ENCODE measurements around the gene ZNRF2.
"Not testable (repeated sequence)": the region's sequence is repeated elsewhere in the genome, so short reads cannot be mapped to it uniquely, and the experiment has no call there.

The ZNRF2 gene

DNA sequence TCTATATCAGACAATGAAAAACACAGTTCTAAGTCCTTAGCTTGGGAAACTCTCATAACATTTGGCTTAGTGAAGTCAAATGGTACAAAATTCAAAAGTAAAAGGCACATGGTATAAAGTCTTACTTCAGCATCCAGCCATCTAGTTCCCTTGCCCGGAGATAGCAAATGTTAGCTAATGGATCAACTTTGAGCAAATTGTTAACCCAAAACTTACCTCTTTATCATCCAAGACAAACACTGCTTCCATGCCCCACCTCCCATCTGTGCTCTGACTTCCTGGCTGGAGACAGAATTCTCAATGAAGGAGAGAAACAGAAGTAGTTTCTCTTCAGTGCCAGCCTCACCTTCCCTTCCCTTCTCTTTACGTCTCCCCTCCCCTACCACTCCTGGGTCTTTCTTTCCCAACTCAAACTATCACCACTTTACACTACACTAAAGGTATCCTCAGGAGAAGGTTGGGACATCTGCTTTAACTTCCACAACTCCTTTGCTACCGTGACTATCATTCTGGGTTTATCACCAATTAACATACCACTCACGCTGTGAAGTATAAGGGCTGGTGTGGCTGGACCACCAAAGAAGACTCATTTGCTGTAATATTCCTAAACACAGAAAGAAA, 21.2 kb upstream of the ZNRF2 start:
- no peak for DNase-seq

DNA sequence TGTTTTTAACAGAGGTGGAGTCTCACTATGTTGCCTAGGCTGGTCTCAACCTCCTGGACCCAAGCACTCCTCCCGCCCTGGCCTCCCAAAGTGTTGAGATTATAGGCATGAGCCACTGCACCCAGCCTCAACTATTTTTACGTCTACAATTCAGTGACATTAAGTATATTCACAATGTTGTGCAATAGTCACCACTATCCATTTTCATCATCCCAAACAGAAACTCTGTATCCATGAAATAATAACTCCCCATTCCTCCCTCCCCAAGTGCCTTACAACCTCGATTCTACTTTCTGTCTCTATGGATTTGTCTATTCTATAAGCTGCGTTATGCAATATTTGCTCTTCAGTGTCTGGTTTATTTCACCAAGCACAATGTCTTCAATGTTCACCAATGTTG, 20.3 kb upstream of the ZNRF2 start:
- DNase-seq = no peak

DNA sequence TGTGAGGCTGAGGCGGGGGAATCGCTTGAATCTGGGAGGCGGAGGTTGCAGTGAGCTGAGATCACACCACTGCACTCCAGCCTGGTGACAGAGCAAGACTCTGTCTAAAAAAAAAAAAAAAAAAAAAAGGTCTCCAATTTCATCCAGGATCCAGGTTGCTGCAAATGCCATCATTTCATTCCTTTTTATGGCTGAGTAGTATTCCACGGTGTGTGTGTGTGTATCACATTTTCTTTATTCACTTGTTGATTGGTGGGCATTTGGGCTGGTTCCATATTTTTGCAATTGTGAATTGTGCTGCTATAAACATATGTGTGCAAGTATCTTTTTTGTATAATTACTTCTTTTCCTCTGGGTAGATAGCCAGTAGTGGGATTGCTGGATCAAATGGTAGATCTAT, 19.2 kb upstream of the ZNRF2 start:
- DNase-seq = not testable (repeated sequence)

DNA sequence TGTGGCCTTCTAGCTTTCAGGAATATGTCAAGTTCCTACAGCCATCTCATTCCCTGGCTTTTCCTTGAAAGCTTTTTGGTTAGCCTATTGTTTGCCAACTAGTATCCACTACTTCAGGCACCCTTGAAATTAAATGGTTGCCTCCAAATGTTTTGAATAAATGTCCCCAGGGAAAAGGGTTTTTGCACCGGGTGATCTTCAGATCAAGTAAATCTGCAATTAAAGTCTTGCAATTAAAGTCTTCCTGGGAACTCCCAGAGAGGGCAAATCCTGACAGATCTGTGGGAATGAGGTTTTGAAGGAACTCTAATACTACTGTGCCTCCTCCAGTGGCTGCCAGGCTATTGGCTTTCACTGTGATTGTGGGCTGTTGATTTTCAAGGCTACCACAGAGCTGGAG, 17.7 kb upstream of the ZNRF2 start:
- DNase-seq = no peak

DNA sequence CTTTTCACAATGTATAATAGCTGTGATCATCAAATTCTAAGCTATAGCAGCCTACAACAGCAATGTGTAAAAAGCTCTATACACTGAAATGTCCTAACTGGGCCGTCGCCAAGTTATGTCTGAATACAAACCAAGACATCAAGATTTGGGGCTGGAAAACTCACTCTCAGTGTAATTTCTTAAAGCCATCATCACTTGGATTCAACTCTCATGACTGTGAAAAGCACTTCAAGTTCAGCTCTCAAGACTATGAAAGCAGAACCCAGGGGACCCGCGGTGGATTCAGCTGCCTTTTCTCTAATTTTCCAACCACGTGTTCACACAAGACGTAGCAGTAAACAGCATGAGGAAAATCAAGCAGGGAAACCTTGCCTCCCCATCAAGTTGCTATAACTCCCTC, 15.8 kb upstream of the ZNRF2 start:
- no peak for DNase-seq

DNA sequence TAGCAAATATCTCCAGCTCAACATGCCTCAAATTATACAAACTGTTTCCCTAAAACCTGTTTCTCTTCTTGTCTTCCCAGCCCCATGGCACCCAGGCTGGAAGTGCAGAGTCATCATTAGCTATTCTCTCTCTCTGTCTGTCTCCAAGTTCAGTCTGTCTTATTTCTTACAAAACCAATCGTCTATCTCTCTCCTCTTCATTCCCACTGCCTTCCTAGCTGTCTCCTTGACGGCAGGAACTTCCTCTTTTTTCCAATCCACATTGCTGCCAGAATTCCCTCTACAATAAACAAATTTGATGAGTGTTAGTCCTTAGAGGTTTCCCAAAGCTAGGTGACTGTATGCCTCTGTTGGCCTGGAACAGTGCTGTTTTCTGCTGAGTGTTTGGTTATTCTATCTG, 14.9 kb upstream of the ZNRF2 start:
- DNase-seq = no peak

DNA sequence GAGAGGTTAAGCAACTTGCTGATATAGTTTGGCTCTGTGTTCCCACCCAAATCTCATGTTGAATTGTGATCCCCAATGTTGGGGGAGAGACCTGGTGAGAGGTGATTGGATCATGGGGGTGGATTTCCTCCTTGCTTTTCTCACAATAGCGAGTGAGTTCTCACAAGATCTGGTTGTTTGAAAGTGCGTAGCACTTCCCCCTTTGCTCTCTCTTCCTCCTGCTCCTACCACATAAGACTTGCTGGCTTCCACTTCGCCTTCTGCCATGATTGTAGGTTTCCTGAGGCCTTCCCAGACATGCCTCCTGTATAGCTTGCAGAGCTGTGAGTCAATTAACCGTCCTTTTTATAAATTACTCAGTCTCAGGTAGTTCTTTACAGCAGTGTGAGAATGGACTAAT, 13.5 kb upstream of the ZNRF2 start:
- no peak for DNase-seq

DNA sequence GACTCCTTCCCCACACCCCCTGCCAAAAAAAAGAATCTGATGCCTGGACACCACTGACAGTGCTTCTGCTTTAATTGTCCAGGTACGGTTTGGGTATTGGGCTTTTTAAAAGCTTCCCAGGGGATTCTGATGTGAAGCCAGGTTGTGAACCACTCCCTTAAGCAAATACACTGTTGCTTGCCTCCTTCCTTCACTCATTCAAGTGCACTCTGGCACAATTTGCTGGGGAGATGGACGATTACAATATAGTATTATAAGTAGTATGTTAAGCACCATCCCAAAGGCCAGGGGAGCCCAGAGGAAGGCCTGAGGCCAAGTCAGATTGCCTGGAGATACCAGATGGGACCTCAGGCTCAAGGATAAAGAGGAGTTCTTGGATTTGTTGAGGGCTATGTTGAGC, 12.3 kb upstream of the ZNRF2 start:
- DNase-seq = no peak

DNA sequence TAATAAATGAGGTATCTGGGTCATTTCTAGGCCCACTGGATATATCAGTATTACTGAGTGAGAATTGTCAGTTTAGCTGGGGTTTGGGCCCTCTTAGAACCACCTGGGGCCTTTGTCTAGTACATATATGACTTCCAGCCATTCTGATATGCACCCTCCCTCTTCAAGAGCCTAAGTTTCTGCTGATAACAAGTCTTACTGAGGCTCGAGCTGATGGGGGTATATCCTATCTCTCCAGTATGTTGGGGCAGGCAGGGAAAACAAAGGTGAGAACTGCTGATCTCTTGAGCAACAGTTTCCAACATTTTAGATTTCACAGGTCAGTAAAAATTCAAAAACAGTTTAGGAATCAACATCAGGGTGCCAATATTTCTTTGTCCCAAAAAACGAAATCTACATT, 10.8 kb upstream of the ZNRF2 start:
- DNase-seq = no peak

DNA sequence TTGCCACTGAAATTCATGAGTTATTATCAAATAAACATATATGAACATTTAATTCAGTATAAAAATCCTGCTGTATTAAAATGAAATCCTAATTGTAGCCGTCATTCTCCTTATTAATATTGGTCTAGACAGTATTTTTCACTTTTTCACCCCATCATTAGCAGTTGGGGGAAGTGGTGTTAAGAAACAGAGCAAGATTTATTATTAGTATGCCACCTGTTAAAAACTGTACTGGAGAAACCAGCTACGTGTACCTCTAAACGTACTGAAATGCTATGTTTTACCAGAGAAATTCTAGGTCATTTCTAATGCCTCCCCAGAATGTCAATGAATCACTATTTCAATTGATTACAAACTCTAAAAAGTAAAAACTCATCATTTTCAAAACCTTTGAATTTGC, 9.8 kb upstream of the ZNRF2 start:
- no peak for DNase-seq

DNA sequence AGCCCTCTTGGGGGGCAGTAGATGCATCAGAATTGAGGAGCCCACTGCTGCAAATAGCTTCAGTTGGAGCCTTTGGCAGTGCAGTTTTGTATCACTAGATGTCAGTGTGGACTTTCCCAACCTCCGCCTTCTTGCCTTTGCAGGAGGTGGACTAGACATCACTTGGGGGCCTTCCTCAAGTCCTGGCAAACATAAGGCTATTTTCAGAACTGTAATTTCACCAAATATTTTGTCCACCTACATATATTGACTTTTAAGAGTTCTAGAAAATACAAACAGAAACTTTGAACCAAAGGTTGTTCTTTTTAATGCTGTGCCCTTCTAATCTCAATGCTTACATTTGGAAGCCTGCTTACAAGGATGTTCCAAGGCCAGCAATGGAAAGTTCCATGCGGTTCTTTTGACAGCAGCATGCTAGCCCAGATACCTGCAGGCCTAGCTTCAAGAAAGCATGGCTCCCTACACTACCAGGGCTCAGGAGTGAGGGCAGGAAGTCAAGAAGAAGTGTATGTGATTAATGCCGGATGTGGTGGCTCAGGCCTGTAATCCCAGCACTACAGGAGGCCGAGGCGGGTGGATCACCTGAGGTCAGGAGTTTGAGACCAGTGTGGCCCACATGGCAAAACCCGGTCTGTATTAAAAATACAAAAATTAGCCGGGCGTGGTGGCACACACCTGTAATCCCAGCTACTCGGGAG, 8.0 kb upstream of the ZNRF2 start:
- peak; percentile 44 for DNase-seq

DNA sequence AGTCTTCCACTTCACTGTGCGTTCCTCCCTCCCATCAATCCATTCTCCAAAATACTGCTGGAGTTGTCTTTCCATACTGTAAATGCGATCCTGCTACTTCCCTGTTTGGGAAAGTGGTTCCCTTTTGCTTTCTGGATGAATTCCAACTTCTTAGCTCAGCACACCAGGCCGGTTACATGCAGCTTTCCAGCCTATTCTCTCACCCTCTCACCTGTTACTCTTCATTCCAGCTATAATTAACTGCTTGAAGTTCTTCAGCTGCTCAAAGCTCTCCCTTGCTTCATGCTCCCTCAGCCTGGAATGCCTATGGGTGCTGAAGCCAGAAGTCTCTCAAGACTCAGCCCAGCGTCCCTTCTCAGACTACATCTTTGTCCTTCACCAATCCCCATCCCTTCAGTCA, 6.0 kb upstream of the ZNRF2 start:
- DNase-seq = no peak

DNA sequence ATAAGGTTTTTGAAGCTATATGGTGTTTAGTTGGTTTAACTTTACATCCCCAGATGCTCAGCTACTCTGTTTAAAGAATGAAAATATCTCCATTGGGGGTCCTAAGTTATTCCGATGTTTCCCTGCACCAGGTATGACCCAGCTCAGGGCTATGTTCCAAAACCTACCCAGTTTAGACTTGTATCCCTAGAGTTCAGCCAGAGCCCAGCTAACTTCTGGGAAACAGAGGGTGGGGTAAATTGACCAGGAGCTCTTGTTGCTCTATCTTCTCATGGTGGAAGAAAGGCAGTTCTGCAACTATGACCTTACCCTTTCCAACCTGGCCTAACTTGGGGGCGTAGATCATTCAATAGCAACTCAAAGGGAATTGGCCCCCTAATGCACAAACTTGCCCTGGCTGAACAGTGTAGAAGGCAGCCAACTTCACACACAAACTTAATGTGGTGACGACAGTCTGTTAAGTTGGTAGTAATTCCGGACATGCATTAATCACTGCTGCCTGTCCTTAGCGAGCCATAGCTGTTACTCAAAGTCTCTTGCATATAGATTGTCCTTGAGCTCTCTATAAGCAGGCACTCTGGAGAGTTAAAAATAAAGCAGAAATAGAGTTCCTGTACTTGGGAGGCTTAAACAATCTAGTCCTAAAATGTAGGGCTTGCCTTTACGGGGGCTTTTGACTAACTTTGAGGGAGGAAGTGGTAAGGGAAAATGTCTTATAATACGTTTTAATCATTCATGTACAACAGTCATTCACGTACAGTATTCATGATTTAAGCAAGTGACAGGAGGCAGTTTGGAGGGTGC, 5.3 kb upstream of the ZNRF2 start:
- DNase-seq = no peak

DNA sequence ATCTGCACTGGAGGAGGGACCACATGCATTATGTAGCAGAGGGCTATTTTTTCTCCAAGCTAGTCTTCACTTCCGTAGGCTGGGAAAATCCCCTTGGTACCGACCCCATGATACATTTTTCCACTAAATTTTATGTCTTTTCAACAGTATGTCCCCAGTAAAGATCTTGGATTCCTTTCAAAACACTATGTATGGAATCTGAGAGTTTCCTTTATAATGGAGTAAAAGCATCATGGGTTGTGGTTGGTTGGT, 4.8 kb upstream of the ZNRF2 start:
- DNase-seq = no peak

DNA sequence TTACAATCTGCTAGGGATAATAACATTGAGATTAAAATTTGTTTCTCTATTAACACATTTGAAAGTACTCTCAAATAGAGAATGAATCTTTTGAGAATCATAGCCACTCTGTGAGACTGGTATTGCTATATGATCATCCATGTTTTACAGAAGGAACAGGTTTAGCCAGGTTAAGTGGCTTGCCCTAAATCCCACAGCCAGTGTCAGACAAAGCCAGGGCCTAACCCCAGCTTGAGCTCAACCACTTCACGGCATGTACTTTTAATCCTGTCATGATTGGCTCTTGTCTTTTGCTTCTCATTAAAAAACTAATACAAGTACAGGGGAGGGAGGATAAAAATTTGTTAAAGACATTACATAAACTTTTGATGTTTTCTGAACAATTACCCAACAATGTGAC, 3.8 kb upstream of the ZNRF2 start:
- DNase-seq = no peak

DNA sequence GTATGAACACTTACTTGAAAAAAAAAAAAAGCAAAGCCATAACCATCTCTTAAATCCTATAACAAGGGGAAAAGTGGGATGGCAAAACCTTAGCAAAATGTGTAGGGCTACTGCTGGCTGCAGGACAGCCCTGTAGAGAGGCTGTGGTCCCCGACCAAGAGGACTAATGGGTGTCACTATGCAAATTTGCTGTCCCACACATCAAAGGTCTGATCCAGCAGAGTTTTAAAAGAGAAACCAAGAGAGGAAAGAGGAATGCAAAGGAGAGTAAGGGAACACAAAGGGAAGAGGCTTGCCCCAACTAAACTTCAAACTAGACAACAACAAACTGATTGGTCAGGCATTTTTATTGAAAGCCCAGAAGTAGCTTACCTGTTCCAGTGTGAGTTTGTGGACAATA, 3.1 kb upstream of the ZNRF2 start:
- no peak for DNase-seq

DNA sequence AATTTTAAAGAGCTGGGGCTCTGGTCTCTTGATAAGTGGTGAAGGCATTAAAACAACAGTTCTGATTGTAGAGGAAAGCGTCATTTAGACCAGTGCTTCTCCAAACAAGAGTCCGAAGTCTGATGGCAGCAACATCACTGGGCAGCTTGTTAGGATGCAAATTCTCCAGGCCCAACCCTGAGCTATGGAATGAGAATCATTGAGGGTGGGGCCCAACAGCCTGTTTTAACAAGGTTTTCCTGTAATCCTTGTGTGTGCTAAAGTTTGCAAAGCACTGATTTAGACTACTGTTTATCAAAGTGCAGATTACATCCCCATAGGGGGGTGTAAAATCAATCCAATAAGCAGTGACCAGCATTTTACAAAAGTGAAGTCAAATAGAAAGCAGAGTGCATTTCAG, 2.6 kb upstream of the ZNRF2 start:
- DNase-seq = no peak

DNA sequence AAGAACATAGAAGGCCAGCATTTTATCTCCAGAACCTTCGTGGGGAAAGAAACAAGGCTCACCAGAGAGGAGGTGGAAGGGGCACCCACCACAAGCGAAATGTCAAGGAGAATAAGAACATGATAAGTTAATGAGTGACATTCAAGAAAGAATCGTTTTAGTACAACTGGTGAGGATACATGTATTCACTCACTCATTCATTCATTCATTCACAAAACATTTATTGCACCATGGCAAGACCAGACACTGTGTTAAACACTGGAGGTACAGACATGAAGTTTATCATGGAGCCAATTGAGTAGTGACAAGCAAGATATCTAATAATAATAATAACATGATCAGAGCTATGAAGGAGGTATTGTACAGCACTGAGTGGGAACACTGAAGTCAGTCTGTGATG, 1.7 kb upstream of the ZNRF2 start:
- DNase-seq = no peak

DNA sequence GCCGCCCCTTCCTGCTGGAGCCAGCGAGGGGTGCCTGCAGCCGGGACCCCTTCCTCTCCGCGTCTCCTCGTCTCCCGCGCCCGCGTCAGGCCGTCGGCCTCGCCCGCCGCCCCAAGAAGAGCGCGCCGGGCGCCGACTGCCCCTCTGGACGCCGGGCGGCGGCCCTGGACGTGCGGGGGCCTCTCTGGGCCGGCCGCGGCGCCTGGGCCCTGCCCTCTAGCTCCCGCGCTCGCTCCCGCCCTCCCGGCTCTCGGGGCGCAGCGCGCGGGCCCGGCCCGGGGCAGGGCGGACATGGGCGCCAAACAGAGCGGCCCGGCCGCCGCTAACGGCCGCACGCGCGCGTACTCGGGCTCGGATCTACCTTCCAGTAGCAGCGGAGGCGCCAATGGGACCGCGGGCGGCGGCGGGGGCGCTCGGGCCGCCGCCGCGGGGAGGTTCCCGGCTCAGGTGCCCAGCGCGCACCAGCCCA, 704 bp downstream of the ZNRF2 start:
- DNase-seq = peak; percentile 23

DNA sequence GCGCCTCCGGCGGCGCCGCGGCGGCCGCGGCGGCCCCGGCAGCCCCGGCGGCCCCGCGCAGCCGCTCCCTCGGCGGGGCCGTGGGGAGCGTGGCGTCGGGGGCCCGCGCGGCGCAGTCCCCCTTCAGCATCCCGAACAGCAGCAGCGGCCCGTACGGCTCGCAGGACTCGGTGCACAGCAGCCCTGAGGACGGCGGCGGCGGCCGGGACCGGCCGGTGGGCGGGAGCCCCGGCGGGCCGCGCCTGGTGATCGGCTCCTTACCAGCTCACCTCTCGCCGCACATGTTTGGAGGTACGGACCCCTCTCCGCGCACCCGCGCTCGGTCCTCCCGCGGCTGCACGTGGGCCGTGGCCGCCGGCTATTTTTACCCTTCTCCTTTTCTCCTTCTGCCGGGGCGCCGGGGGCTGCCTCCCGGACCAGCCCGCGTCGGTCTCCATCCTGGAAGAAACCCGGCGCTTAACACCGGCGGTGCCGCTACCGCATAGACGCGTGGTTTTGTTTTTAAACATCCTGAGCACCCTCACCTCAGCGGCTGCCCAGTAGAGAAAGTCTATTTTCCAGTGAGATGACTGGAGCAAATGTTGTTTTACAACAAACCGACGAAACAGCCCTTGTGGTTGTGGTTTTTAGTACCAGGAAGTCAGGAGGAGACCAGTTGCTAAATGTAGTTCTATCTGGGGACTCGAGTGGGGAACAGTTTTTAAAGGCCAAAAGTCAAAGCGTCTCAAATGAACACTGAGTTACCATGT, 1.3 kb downstream of the ZNRF2 start:
- peak; percentile 35 for DNase-seq

DNA sequence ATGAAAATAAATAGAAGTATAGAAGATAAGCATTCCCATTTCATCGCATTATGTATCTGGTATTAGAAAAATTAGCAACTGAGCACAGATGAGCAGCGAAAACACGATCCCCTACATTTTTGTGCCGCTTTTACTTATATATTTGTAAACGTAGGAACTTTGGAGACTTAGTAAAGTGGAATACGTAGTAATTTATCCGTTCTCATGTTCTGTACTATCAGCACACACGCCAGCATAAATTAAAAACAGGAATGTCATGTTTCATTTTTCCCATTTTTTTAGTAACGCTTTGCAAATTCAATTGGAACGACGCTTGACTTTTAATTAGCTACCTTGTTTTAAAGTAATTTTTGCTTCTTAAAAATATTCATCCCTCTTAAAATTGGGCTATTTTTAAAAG, 2.4 kb downstream of the ZNRF2 start:
- DNase-seq = no peak

DNA sequence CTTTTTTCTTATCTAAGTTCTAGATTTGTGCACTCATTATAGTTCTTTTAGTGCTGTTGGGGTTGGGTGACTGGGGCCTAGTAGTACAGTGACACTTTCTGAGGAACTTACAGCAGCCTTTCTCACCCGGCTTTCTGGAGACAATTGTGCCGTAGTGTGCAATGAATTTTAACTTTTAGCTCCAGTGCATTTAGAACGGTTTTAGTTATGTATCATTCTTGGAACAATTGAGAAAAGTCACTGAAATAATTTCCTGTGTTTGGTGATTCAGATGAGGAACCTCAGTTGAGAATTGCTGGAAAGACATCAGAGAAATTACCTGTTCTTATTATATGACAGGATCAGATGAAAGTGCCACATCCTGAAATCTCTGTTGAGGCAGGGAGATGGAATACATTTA, 3.2 kb downstream of the ZNRF2 start:
- not testable (repeated sequence) for DNase-seq

DNA sequence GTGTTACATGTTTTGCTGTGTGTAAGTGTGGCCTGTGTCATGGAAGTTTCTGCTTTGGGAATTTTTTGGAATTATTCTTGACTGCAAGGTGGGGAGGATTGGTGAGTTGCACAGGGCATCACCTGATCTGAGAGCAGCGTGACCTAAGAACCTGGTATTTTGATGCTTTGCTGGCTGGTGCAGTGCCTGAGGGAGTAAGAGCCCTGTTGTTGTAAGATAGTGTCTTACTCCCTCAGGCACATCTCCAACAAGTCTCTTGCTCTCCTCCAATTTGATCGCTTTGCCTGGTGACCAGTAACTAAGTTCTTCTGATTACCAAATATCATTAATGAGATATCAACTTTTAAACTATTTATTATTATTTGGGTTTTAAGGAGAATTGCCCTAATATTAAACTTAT, 5.2 kb downstream of the ZNRF2 start:
- not testable (repeated sequence) for DNase-seq

DNA sequence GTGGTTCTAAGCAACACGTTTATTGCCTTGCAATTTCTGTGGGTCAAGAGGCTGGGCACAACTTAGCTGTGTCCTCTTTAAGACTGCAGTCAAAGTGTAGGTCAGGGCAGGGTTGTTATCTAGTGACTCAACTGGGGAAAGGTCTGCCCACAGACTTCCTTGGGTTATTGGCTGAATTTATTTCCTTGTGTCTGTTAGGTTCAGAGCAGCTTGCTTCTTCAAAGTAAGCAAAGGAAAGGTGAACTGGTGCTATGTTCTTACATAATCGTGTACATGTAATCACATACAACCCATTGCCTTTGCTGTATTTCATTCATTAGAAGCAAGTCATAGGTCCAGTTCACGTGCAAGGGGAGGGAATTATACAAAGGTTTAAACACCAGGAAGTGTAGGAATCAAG, 5.9 kb downstream of the ZNRF2 start:
- not testable (repeated sequence) for DNase-seq

Measured in CD4-positive, alpha-beta T cell treated with Interferon gamma for 1 hour (primary cell).